ENCODE data around the gene PABPN1L. TPM values are rescaled to one million over a fixed set of nuclear protein-coding genes. Genes with fewer than 3 reads are reported as not detected.
A peak's percentile ranks its signal among the peaks of the same experiment; 100 is the strongest.

The PABPN1L gene
- total RNA-seq, 1 experiment from 2014 or later = not detected

GRCh38 chr16:88909431-88910210 lies 43.2 kb upstream of the PABPN1L start:
- no peak overlapping the region for H2AK5ac ChIP-seq (ENCODE audit: insufficient read length, low read length)
- TF ChIP-seq CTCF (conservative IDR thresholded peaks at IDR 0.05) = no peak
- no peak overlapping the region for H2BK20ac ChIP-seq (ENCODE audit: low read depth, low read length, poor library complexity, severe bottlenecking)
- no peak overlapping the region for H2BK15ac ChIP-seq (ENCODE audit: low read depth, low read length)
- H3K18ac ChIP-seq (ENCODE audit: insufficient read length, low read depth, low read length) = no peak overlapping the region
- no peak overlapping the region for H2BK120ac ChIP-seq (ENCODE audit: low read depth, low read length, poor library complexity, severe bottlenecking)
- no peaks in the 10 kb centered on the region for H3K9me3 ChIP-seq (ENCODE audit: control insufficient read depth, low read depth, low read length)
- no peak overlapping the region for H4K91ac ChIP-seq (ENCODE audit: insufficient read length, low read depth, low read length)
- H4K5ac ChIP-seq (ENCODE audit: insufficient read length, low read depth, low read length) = no peak overlapping the region
- no peaks in the 10 kb centered on the region for H3K79me2 ChIP-seq (ENCODE audit: insufficient read depth, low read length)
- no peaks in the 10 kb centered on the region for H3K79me1 ChIP-seq (ENCODE audit: insufficient read depth, low read depth, low read length, poor library complexity, severe bottlenecking)
- H3K27me3 Mint-ChIP-seq (ENCODE audit: low read depth) = no peaks in the 10 kb centered on the region; the same call in none of the 2 replicates
- H3T11ph ChIP-seq (ENCODE audit: low read length) = no peak overlapping the region
- H4K8ac ChIP-seq (replicated peaks; ENCODE audit: insufficient read length, low read depth, low read length) = no peak overlapping the region
- peaks cover 0 to 4% of the 10 kb centered on the region in 2 experiments; a peak in 2 of 5 replicates for H3K9me3 Mint-ChIP-seq
- H3K23ac ChIP-seq (ENCODE audit: insufficient read length, low read depth, low read length) = no peak overlapping the region
- H3K9ac ChIP-seq (ENCODE audit: extremely low read depth, insufficient read length, low read length) = no peak overlapping the region
- no peak overlapping the region for H3K4me2 ChIP-seq (ENCODE audit: insufficient read depth, insufficient read length, low read length)
- no peak overlapping the region for H3K56ac ChIP-seq (ENCODE audit: insufficient read length, low read depth, low read length)
- no peaks in the 10 kb centered on the region for H3K36me3 Mint-ChIP-seq (ENCODE audit: insufficient read depth in 1 of 3, low read depth in 3 of 3)
- no peak overlapping the region for H2BK12ac ChIP-seq (ENCODE audit: insufficient read length, low read depth, low read length)
- H4K20me1 ChIP-seq (ENCODE audit: control insufficient read depth, insufficient read depth, insufficient read length) = no peaks in the 10 kb centered on the region
- H3K27ac ChIP-seq (ENCODE audit: insufficient read length, low read depth, low read length) = no peak overlapping the region
- no peak overlapping the region for H2BK5ac ChIP-seq (ENCODE audit: insufficient read length, low read length)
- H3K4me1 ChIP-seq (ENCODE audit: insufficient read depth, low read length) = no peaks in the 10 kb centered on the region
- H3K23me2 ChIP-seq (ENCODE audit: insufficient read length, low read depth, low read length, poor library complexity, severe bottlenecking) = no peaks in the 10 kb centered on the region
- no peak overlapping the region for H2AFZ ChIP-seq (ENCODE audit: low read length)
- DNase-seq = no peak
- no peak overlapping the region for H3K4me3 Mint-ChIP-seq
- no peak overlapping the region; the same call in 1 of the 2 replicates for H3K14ac ChIP-seq (ENCODE audit: insufficient read depth, low read length)
- H3K4me1 Mint-ChIP-seq = peaks cover 6 to 19% of the 10 kb centered on the region in 2 experiments; a peak in 3 of 4 replicates
- no peak overlapping the region for H3K4ac ChIP-seq (ENCODE audit: low read depth, low read length)
- no peaks in the 10 kb centered on the region for H3K27me3 ChIP-seq (ENCODE audit: insufficient read depth, low read length)
- WGBS (ENCODE audit: extremely low coverage, insufficient read length, low lambda C conversion rate) = no CpG with 5 or more reads among the region's 44 CpGs
- 0 out of 7 replicates have a peak overlapping the region, but pooled peaks of 1 of the 3 experiments have one; percentile 61 for H3K27ac Mint-ChIP-seq
